Adrenal gland (tissue), 12 donors: ENCODE results near the gene RASSF5. TPM values are rescaled to one million over a fixed set of nuclear protein-coding genes. Genes with fewer than 3 reads are reported as not detected.

Experiments used
- DNase-seq, 7 donors: peaks; one replicate each; pipeline ENCODE4 v3.0.0-alpha.2; 2019 to 2020
- H3K27ac ChIP-seq, 5 donors: fragments of 200-600 bp; sonication (generic) in 4 of 5; 1 replicate in 3 of 5; 2 replicates in 2 of 5; pipeline versions ENCODE4 v1.5.1 to v1.8.0; 2016 to 2020; ENCODE audit warnings: mild to moderate bottlenecking in 1 of 5
- H3K27me3 ChIP-seq: fragments of 200-600 bp; 2 replicates; pipeline ENCODE4 v1.8.0; 2021
- H3K36me3 ChIP-seq, 2 donors: fragments of 200-600 bp; replicated peaks in 1 of 2; 1 replicate in 1 of 2; 2 replicates in 1 of 2; pipeline versions ENCODE4 v1.5.1 to v1.8.0; 2018 to 2022
- H3K4me1 ChIP-seq, 2 donors: fragments of 200-600 bp; replicated peaks in 1 of 2; 1 replicate in 1 of 2; 2 replicates in 1 of 2; pipeline versions ENCODE4 v1.5.1 to v1.8.0; 2018 to 2021
- H3K4me3 ChIP-seq, 4 donors: fragments of 200-600 bp; sonication (generic) in 3 of 4; one replicate each; pipeline ENCODE4 v1.5.1; 2016 to 2018
- H3K9me3 ChIP-seq, 3 donors: fragments of 200-600 bp; sonication (generic) in 1 of 3; replicated peaks in 1 of 3; 1 replicate in 2 of 3; 2 replicates in 1 of 3; pipeline versions ENCODE4 v1.5.1 to v1.8.0; 2016 to 2021
- CTCF ChIP-seq, 6 experiments: fragments of 450-650 bp in 4 of 6; fragments of 200-600 bp in 2 of 6; sonication (generic) in 1 of 6; IDR thresholded peaks; 1 replicate in 5 of 6; 2 replicates in 1 of 6; pipeline versions ENCODE4 v1.5.1 to v1.8.0; 2016 to 2021; ENCODE audit warnings: antibody characterized with exemption in 6 of 6, mild to moderate bottlenecking in 2 of 6, moderate library complexity in 1 of 6
- POLR2A ChIP-seq, 2 donors: fragments of 450-650 bp; IDR thresholded peaks; one replicate each; pipeline ENCODE4 v1.6.1; 2017; ENCODE audit warnings: antibody characterized with exemption in 2 of 2, mild to moderate bottlenecking in 2 of 2, moderate library complexity in 1 of 2
- WGBS, 4 donors: extraction: QIAGEN DNeasy Blood & Tissue Kit in 2 of 4; methylation state at CpG; one replicate each; pipeline versions ENCODE4 v1.1.5 to v1.1.7; 2013 to 2017; 5-methylcytosine and 5-hydroxymethylcytosine counted together
- intact Hi-C, 2 donors: fragments of 100-400 bp; cut with DNase I; formaldehyde crosslinking; loops; one replicate each; pipeline versions ENCODE4 v1.14.1 to v1.15.0; 2022 to 2023
- polyA plus RNA-seq, 3 donors: library from polyadenylated mRNA; stranded (reverse); fragments of 200-250 nt in 2 of 3; fragments of 350-450 nt in 1 of 3; fragmentation: Illumina TruSeq in 1 of 3; extraction: RNeasy Lipid Tissue Mini Kit (QIAGEN cat#74804) in 1 of 3; gene quantifications; one replicate each; pipeline ENCODE4 v1.2.3, GENCODE V29; 2013 to 2014
- total RNA-seq, 9 donors: library from RNA; depleted of rRNA in 4 of 9; stranded (reverse); fragments of >200 nt in 4 of 9; fragments of 120-200 nt in 1 of 9; fragmentation: NEBNext Ultra II Directional in 1 of 9; extraction: Animal tissue kit (Norgen Biotek cat#: 25700) in 1 of 9; gene quantifications; one replicate each; pipeline versions ENCODE4 v1.1.0 to v1.2.4, GENCODE V29; 2013 to 2023
- donor health status: healthy with polysubstance abuse.
- donor health status: Bipolar disorder and iron deficiency.
- donor health status: DM: yes; HTN: yes; CAD: no.
- donor health status: DM: no; HTN: no; CAD: no.
- donor health status: DM: no; HTN: no; CAD: no.
- donor health status: DM: yes; HTN: yes; CAD: no.

Gene RASSF5
- total and polyA plus RNA-seq, 12 donors = 7.1 to 57.9 (median 27.0) TPM

DNA sequence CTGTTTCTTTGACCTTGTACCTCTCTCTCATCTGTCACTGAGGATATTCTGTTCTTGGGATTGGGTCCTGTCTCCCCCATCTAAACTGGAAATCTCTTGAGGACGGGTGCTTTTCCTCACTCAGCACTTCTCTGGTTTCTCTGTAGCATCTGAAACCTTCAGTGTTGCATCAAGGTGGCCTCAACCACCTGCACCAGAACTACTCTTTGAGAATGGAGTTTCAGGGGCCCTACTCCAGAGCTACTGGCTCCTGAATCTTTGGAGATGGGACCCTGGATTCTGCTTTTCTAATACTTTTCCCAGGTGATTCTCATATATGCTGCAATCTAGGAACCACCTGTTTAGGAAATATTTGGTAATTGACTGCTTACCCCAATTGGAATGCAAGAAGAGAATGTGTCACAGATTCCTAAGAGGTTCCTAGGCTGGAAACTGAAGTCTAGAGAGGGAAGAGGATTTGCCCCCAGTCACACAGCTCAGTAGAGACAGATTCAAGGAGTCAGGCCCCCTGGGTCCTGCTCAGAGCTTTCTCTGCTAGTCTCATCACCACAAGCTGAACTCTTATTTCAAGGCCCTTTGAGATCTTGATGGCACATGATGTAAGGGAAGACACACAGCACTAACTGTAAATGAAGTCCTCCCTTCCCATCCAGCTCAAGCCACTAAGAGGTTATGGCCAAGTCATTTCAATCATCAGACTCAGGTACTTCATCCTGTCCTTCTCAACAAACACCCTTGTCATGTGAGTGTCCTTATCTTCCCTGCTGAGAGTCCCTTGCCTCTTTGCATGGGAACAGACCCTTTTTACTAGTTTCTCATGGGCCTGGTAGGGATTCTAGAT, 56.3 kb downstream of the RASSF5 start:
- 63 to 86% (median 78%) methylated on average over 1 of the region's 1 CpG for WGBS, 4 donors
- no peaks in the 10 kb centered on the region for H3K36me3 ChIP-seq
- H3K9me3 ChIP-seq = no peaks in the 10 kb centered on the region
- no peak for DNase-seq
- H3K27ac ChIP-seq = no peak overlapping the region
- H3K27me3 ChIP-seq = no peaks in the 10 kb centered on the region
- intact Hi-C loops = no loop called here
- peaks cover 19 to 32% of the 10 kb centered on the region in 2 donors for H3K4me1 ChIP-seq
- H3K4me3 ChIP-seq = no peak overlapping the region
- TF ChIP-seq CTCF (IDR thresholded peaks at IDR 0.05) (no peak), POLR2A (IDR thresholded peaks at IDR 0.05) (no peak)

- Histone ChIP-seq H3K4me3 (no peak overlapping the region), H3K27me3 (no peaks in the 10 kb centered on the region), H3K27ac (no peak overlapping the region), H3K4me1 (peaks cover 0 to 11% of the 10 kb centered on the region in 2 donors), H3K36me3 (no peaks in the 10 kb centered on the region), H3K9me3 (no peaks in the 10 kb centered on the region)
- intact Hi-C loops = no loop called here
- DNase-seq = no peak
- WGBS, 4 donors = 77 to 87% (median 86%) methylated on average over 4 of the region's 4 CpGs
- TF ChIP-seq CTCF (IDR thresholded peaks at IDR 0.05) (no peak), POLR2A (IDR thresholded peaks at IDR 0.05) (no peak)
Observed at GRCh38 chr1:206565995-206566394, 58.7 kb downstream of the RASSF5 start.

DNA sequence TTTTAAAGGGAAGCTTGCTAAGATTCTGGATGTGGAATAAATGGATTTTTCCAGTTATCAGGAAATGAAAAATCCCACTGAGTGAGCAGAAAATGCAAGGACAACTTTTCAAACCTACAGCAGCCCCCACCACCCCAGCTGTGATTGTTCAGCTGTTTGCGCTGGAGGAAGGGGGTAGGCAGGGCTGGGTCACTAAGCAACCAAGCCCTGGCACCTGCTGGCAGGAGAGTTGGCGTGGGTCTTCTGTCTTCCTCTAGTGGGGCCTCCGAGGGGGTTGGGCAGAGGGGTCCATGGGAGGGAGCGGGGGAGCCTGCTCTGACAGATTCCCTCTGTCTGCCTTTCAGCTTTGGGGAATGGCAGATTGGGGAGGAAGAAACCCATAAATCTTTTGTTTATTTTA, 59.7 kb downstream of the RASSF5 start:
- TF ChIP-seq CTCF (IDR thresholded peaks at IDR 0.05) = no peak
- peaks cover 0 to 8% of the 10 kb centered on the region in 2 donors for H3K4me1 ChIP-seq
- no peaks in the 10 kb centered on the region for H3K9me3 ChIP-seq
- H3K27me3 ChIP-seq = no peaks in the 10 kb centered on the region
- no peak for DNase-seq
- WGBS, 4 donors = 71 to 99% (median 85%) methylated on average over 4 of the region's 4 CpGs
- no peak overlapping the region for H3K27ac ChIP-seq
- intact Hi-C loops = no loop called here
- H3K4me3 ChIP-seq = no peak overlapping the region
- no peaks in the 10 kb centered on the region for H3K36me3 ChIP-seq

DNA sequence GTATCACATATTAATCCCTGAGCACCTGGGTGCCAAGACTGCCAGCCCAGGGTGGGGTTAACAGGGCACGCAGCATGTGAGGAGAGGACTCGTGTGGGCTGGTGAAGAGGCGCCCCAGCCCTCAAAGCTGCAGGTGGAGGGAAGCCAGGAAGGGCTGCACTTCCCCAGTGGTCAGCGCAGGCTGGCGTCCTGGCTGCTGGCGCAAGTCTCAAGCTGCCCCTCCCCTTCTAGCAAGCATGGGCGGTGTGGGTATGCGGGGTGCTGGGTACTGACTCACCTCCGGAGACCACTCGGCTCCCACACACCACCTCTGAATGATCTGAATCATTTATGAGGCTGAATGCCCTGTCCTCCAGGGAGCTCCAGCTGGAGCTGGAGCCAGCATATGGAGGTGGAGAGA, 60.9 kb downstream of the RASSF5 start:
- H3K27me3 ChIP-seq = no peaks in the 10 kb centered on the region
- no peak overlapping the region for H3K4me3 ChIP-seq
- no peaks in the 10 kb centered on the region for H3K36me3 ChIP-seq
- no peak for DNase-seq
- intact Hi-C loops = no loop called here
- TF ChIP-seq CTCF (IDR thresholded peaks at IDR 0.05) = no peak
- 90 to 95% (median 93%) methylated on average over 7 to 10 of the region's 10 CpGs for WGBS, 4 donors
- H3K27ac ChIP-seq = no peak overlapping the region
- peaks cover 0 to 6% of the 10 kb centered on the region in 2 donors for H3K4me1 ChIP-seq
- H3K9me3 ChIP-seq = no peaks in the 10 kb centered on the region
